HCT116 (cell line): Measurements from ENCODE around the gene SDC3. TPM values are rescaled to one million over a fixed set of nuclear protein-coding genes. Genes with fewer than 3 reads are reported as not detected.

ENCODE experiments used
- ATAC-seq: fragments of 200-7000 bp; cut with Tn5 transposase; 2 replicates; pipeline ENCODE4 v1.9.1; 2020; ENCODE audit warnings: mild to moderate bottlenecking, moderate library complexity
- BruUV-seq: library from RNA; stranded (reverse); fragments of 400-500 nt; replicated peaks from 2 replicates; lab custom pipeline; 2021; lab: Mats Ljungman, UMichigan
- CTCF ChIA-PET: fragments of 300-600 bp; sonication (Branson Sonifier 250); formaldehyde crosslinking; loops from one replicate; lab custom pipeline; 2021; ENCODE audit warnings: antibody characterized with exemption; lab: Charles Lee
- POLR2A ChIA-PET: fragments of 300-600, 350-600 bp; sonication (Branson Sonifier 250); formaldehyde crosslinking; loops from one replicate; lab custom pipeline; 2021; ENCODE audit warnings: antibody characterized with exemption; lab: Charles Lee
- RAD21 ChIA-PET, 2 experiments: fragments of 300-600 bp; sonication (Branson Sonifier 250); formaldehyde crosslinking; loops; one replicate each; lab custom pipeline; 2023; ENCODE audit warnings: low total read pairs in 2 of 2; ENCODE audit not compliant: uncharacterized antibody in 2 of 2, unreplicated experiment in 2 of 2, low non-redundant PET in 1 of 2; lab: Charles Lee
- DNase-seq: peaks from one replicate; pipeline ENCODE4 v3.0.0-alpha.2; 2010; ENCODE audit warnings: low read depth, low spot score
- H2AFZ ChIP-seq: fragments of 200-600 bp; shearing (Covaris generic), sonication (generic); 2 replicates; pipeline ENCODE4 v1.6.1; 2017; ENCODE audit warnings: low read depth, mixed run types, mixed read lengths, antibody characterized with exemption, low read length; ENCODE audit not compliant: poor library complexity, severe bottlenecking
- H3K27ac ChIP-seq: 2 replicates; pipeline ENCODE4 v1.5.1; 2012; ENCODE audit warnings: low read depth, low read length
- H3K27me3 ChIP-seq: fragments of 200-600 bp; sonication (generic); 2 replicates; pipeline ENCODE4 v1.6.1; 2016; ENCODE audit warnings: mixed run types, low read length, mixed read lengths; ENCODE audit not compliant: insufficient read depth
- H3K36me3 ChIP-seq, 2 experiments: fragments of 200-500 bp in 1 of 2; fragments of 200-600 bp in 1 of 2; sonication (Bioruptor generic) in 1 of 2; sonication (generic) in 1 of 2; 2 replicates each; pipeline versions ENCODE4 v1.5.1 to v1.6.1; 2014 to 2016; ENCODE audit warnings: low read length in 2 of 2, inconsistent platforms in 1 of 2, mixed read lengths in 1 of 2, mixed run types in 1 of 2; ENCODE audit not compliant: insufficient read depth in 2 of 2, control insufficient read depth in 1 of 2
- H3K4me1 ChIP-seq, 2 experiments: fragments of 200-600 bp in 1 of 2; sonication (generic) in 1 of 2; 2 replicates each; pipeline versions ENCODE4 v1.5.1 to v1.6.1; 2012 to 2017; ENCODE audit warnings: low read length in 2 of 2, inconsistent platforms in 1 of 2, mild to moderate bottlenecking in 1 of 2, mixed read lengths in 1 of 2, mixed run types in 1 of 2, moderate library complexity in 1 of 2; ENCODE audit not compliant: insufficient read depth in 2 of 2, control insufficient read depth in 1 of 2
- H3K4me2 ChIP-seq: fragments of 200-600 bp; sonication (generic); 2 replicates; pipeline ENCODE4 v1.6.1; 2017; ENCODE audit warnings: mixed run types, low read length, mixed read lengths
- H3K4me3 ChIP-seq, 2 experiments: fragments of 200-600 bp in 1 of 2; sonication (generic) in 1 of 2; replicated peaks in 1 of 2; 2 replicates each; pipeline ENCODE4 v1.5.1; 2011 to 2016; ENCODE audit warnings: low read length in 2 of 2, control low read depth in 1 of 2, low read depth in 1 of 2, mild to moderate bottlenecking in 1 of 2, mixed read lengths in 1 of 2, mixed run types in 1 of 2
- H3K79me2 ChIP-seq: fragments of 200-600 bp; sonication (generic); 2 replicates; pipeline ENCODE4 v1.6.1; 2017; ENCODE audit warnings: mild to moderate bottlenecking, mixed run types, low read length, moderate library complexity, mixed read lengths; ENCODE audit not compliant: insufficient read depth
- H3K9ac ChIP-seq: fragments of 200-600 bp; sonication (generic); 2 replicates; pipeline ENCODE4 v1.6.1; 2016; ENCODE audit warnings: low read length, mixed read lengths
- H3K9me2 ChIP-seq: fragments of 200-600 bp; sonication (generic), shearing (Covaris generic); 2 replicates; pipeline ENCODE4 v1.6.1; 2017; ENCODE audit warnings: mixed run types, mild to moderate bottlenecking, moderate library complexity; ENCODE audit not compliant: insufficient read depth
- H3K9me3 ChIP-seq, 2 experiments: fragments of 200-500 bp in 1 of 2; fragments of 200-600 bp in 1 of 2; sonication (Bioruptor generic) in 1 of 2; sonication (generic) in 1 of 2; 2 replicates each; pipeline ENCODE4 v1.6.1; 2014 to 2017; ENCODE audit warnings: low read length in 2 of 2, mixed read lengths in 2 of 2, inconsistent platforms in 1 of 2, low read depth in 1 of 2, mild to moderate bottlenecking in 1 of 2, mixed run types in 1 of 2, moderate library complexity in 1 of 2; ENCODE audit not compliant: control insufficient read depth in 1 of 2, insufficient read depth in 1 of 2
- H4K20me1 ChIP-seq: fragments of 200-600 bp; sonication (generic), shearing (Covaris generic); 2 replicates; pipeline ENCODE4 v1.6.1; 2017; ENCODE audit warnings: mixed run types, mild to moderate bottlenecking, moderate library complexity; ENCODE audit not compliant: insufficient read depth
- CEBPB ChIP-seq: IDR thresholded peaks from 2 replicates; pipeline ENCODE4 v1.6.1; 2012; ENCODE audit warnings: low read depth
- JUND ChIP-seq: IDR thresholded peaks from 2 replicates; pipeline ENCODE4 v1.6.1; 2012
- SP1 ChIP-seq: IDR thresholded peaks from 2 replicates; pipeline ENCODE4 v1.6.1; 2012; ENCODE audit warnings: low read depth
- intact Hi-C: fragments of 100-400 bp; cut with micrococcal nuclease; formaldehyde crosslinking; loops from 2 replicates; pipeline ENCODE4 v1.10.0; 2022
- total RNA-seq: library from RNA; stranded (reverse); gene quantifications from one replicate; pipeline ENCODE4 v1.2.1, GENCODE V29; 2021; ENCODE audit not compliant: unreplicated experiment
- TF ChIP-seq, protein P1 (sequence below): IDR thresholded peaks from 2 replicates; pipeline ENCODE4 v1.6.1; 2011; ENCODE audit warnings: mild to moderate bottlenecking, low read length, moderate library complexity; ENCODE audit not compliant: insufficient replicate concordance; ENCODE audit errors: extremely low read depth

Gene SDC3
- total RNA-seq, 1 experiment from 2014 or later: 40.1 TPM

DNA sequence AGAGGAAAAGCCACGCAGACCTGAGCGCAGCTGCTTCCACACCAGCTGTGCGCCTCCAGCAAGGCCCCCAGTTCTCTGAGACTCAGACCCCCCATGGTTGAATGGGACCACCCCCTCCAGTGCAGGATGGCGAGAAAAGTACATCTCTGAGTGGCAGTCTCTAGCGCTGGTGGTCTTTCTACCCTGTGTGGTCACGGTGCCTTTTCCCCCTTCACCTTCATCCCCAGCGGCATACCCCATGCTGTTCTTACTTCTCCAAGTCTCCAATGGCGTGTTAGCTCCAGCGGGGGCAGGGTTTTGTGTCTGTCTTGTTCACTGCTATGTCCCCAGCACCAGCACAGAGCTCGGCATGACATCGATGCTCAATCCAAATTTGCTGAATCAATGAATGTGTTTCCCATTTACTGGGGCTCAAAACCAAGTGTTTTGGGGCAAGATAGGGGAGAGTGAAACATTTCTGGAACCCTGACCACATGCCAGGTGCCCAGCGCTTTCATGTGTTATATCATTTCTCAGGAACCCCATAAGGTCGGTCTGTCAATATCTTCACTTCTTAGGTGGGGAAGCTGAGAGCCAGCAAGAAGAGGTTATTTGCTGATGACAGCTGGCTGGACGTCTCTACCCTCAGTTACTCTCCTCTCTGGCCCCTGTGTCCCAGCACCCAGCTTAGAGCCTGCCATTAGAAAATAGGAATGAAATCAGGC lies 959 bp upstream of the SDC3 start:
- H3K4me1 ChIP-seq: peaks cover 28 to 44% of the 10 kb centered on the region in 2 experiments
- RAD21 ChIA-PET: interaction anchor here (0.6 to 4.2 kb wide), 8 partner anchors 107 to 282 kb away, joined by 4 to 69 read pairs (median 10); no protein-coding TSS in a partner anchor
- no peaks in the 10 kb centered on the region for H3K36me3 ChIP-seq
- ATAC-seq (peak; percentile 33), DNase-seq (no peak)
- peaks cover 19% of the 10 kb centered on the region for H3K79me2 ChIP-seq
- H2AFZ ChIP-seq: peak overlapping the region; percentile 75
- no peaks in the 10 kb centered on the region for H3K9me3 ChIP-seq
- no peak for TF ChIP-seq SP1
- peak overlapping the region; percentile 51 for H3K9ac ChIP-seq
- H3K9me2 ChIP-seq: no peaks in the 10 kb centered on the region
- H4K20me1 ChIP-seq: no peaks in the 10 kb centered on the region
- intact Hi-C loops: loop anchor here (10.0 kb wide), 1 partner anchor 1675 kb away; the partner anchor contains the start of genes MECR and PTPRU
- peak overlapping the region; percentile 69 for H3K4me2 ChIP-seq
- no TSS peak for BruUV-seq
- no peaks in the 10 kb centered on the region for H3K27me3 ChIP-seq
- CTCF ChIA-PET: interaction anchor here (0.7 to 8.9 kb wide), 12 partner anchors 16 to 278 kb away, joined by 3 to 242 read pairs (median 6); no protein-coding TSS in a partner anchor
- peak overlapping the region; percentile 83 for H3K27ac ChIP-seq
- POLR2A ChIA-PET: interaction anchor here (0.9 to 3.4 kb wide), 8 partner anchors 13 to 127 kb away, joined by 3 to 31 read pairs (median 6); no protein-coding TSS in a partner anchor
- peak overlapping the region; percentile 26 to 47 for H3K4me3 ChIP-seq

DNA sequence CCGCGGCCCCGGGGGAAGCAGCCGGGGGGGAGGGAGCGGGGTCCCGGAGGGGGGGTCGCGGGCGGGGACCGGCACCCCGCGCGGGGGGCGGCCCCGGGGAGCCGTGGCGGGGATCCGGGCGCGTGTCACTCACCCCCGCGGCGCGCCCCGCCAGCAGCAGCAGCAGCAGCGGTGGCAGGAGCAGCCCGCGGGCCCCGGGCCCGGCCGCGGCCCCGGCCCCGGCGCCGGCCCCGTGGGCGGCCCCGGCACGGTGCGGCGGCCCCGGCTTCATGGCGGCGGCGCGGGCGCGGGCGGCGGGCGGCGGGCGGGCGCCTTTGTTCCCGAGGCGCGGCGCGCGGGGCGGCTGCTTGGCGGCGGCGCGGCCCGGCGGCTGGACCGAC lies 252 bp downstream of the SDC3 start:
- Histone ChIP-seq H3K79me2 (peaks cover 19% of the 10 kb centered on the region), H3K27me3 (no peaks in the 10 kb centered on the region), H3K4me3 (peak overlapping the region; percentile 63 to 76), H4K20me1 (no peaks in the 10 kb centered on the region), H3K36me3 (no peaks in the 10 kb centered on the region), H3K9ac (peak overlapping the region; percentile 72), H3K9me2 (no peaks in the 10 kb centered on the region), H3K4me2 (peak overlapping the region; percentile 86), H2AFZ (no peak overlapping the region), H3K9me3 (no peaks in the 10 kb centered on the region), H3K4me1 (peaks cover 28 to 44% of the 10 kb centered on the region in 2 experiments), H3K27ac (no peak overlapping the region; the same call in 1 of the 2 replicates)
- ChIA-PET POLR2A (no interaction called here), CTCF (interaction anchor here (8.9 kb wide), 1 partner anchor 106 kb away, joined by 242 read pairs; no protein-coding TSS in a partner anchor), RAD21 (no interaction called here)
- ATAC-seq (no peak; the same call in 1 of the 2 replicates), DNase-seq (no peak)
- intact Hi-C loops: no loop called here
- TF ChIP-seq, protein P1, sequence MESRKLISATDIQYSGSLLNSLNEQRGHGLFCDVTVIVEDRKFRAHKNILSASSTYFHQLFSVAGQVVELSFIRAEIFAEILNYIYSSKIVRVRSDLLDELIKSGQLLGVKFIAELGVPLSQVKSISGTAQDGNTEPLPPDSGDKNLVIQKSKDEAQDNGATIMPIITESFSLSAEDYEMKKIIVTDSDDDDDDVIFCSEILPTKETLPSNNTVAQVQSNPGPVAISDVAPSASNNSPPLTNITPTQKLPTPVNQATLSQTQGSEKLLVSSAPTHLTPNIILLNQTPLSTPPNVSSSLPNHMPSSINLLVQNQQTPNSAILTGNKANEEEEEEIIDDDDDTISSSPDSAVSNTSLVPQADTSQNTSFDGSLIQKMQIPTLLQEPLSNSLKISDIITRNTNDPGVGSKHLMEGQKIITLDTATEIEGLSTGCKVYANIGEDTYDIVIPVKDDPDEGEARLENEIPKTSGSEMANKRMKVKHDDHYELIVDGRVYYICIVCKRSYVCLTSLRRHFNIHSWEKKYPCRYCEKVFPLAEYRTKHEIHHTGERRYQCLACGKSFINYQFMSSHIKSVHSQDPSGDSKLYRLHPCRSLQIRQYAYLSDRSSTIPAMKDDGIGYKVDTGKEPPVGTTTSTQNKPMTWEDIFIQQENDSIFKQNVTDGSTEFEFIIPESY: no peak
- TF ChIP-seq JUND (no peak), CEBPB (no peak)
- no TSS peak for BruUV-seq
